Gastroesophageal sphincter (tissue), 4 donors: ENCODE data around the gene HIVEP2. TPM values are rescaled to one million over a fixed set of nuclear protein-coding genes. Genes with fewer than 3 reads are reported as not detected.

Experiments used
- ATAC-seq: fragments of 150-250 bp; one replicate; pipeline ENCODE4 v1.9.1; 2016; ENCODE audit warnings: mild to moderate bottlenecking, moderate library complexity
- H3K27ac ChIP-seq, 4 donors: fragments of 200-600 bp; sonication (generic) in 3 of 4; 1 replicate in 3 of 4; 2 replicates in 1 of 4; pipeline ENCODE4 v1.5.1; 2016 to 2019
- H3K27me3 ChIP-seq: fragments of 200-600 bp; sonication (generic); one replicate; pipeline ENCODE4 v1.5.1; 2019
- H3K36me3 ChIP-seq, 2 donors: fragments of 200-600 bp; sonication (generic); one replicate each; pipeline ENCODE4 v1.5.1; 2019; ENCODE audit warnings: control low read depth in 1 of 2
- H3K4me1 ChIP-seq, 3 donors: fragments of 200-600 bp; sonication (generic); 1 replicate in 2 of 3; 2 replicates in 1 of 3; pipeline ENCODE4 v1.5.1; 2016 to 2019; ENCODE audit warnings: control low read depth in 2 of 3
- H3K4me3 ChIP-seq, 2 donors: fragments of 200-600 bp; sonication (generic); one replicate each; pipeline ENCODE4 v1.5.1; 2019; ENCODE audit warnings: mild to moderate bottlenecking in 1 of 2, moderate library complexity in 1 of 2
- H3K9me3 ChIP-seq, 3 donors: fragments of 200-600 bp; sonication (generic); one replicate each; pipeline ENCODE4 v1.5.1; 2017 to 2019; ENCODE audit warnings: control low read depth in 2 of 3
- EP300 ChIP-seq: sonication (generic); formaldehyde crosslinking; IDR thresholded peaks from one replicate; pipeline ENCODE4 v1.6.1; 2017; ENCODE audit warnings: antibody characterized with exemption, mild to moderate bottlenecking
- POLR2A ChIP-seq, 2 donors: fragments of 450-650 bp; IDR thresholded peaks; one replicate each; pipeline ENCODE4 v1.6.1; 2017; ENCODE audit warnings: antibody characterized with exemption in 2 of 2, mild to moderate bottlenecking in 2 of 2, moderate library complexity in 1 of 2
- POLR2AphosphoS5 ChIP-seq: sonication (generic); formaldehyde crosslinking; IDR thresholded peaks from one replicate; pipeline ENCODE4 v1.6.1; 2017; ENCODE audit warnings: antibody characterized with exemption
- WGBS, 2 donors: methylation state at CpG; one replicate each; pipeline ENCODE4 v1.1.5; 2018; ENCODE audit warnings: low coverage in 1 of 2; 5-methylcytosine and 5-hydroxymethylcytosine counted together
- total RNA-seq, 4 donors: library from RNA; depleted of rRNA; stranded (reverse); fragments of >200 nt; gene quantifications; one replicate each; pipeline ENCODE4 v1.1.0, GENCODE V29; 2016
- TF ChIP-seq, protein P1 (sequence below), 4 experiments: fragments of 200-600 bp in 2 of 4; fragments of 450-650 bp in 2 of 4; sonication (generic) in 1 of 4; IDR thresholded peaks; one replicate each; pipeline ENCODE4 v1.5.1; 2017 to 2019; ENCODE audit warnings: antibody characterized with exemption in 4 of 4, mild to moderate bottlenecking in 2 of 4, moderate library complexity in 2 of 4

HIVEP2 gene
- total RNA-seq, 4 donors from 2014 or later = 17.1 to 28.1 (median 24.9) TPM

DNA sequence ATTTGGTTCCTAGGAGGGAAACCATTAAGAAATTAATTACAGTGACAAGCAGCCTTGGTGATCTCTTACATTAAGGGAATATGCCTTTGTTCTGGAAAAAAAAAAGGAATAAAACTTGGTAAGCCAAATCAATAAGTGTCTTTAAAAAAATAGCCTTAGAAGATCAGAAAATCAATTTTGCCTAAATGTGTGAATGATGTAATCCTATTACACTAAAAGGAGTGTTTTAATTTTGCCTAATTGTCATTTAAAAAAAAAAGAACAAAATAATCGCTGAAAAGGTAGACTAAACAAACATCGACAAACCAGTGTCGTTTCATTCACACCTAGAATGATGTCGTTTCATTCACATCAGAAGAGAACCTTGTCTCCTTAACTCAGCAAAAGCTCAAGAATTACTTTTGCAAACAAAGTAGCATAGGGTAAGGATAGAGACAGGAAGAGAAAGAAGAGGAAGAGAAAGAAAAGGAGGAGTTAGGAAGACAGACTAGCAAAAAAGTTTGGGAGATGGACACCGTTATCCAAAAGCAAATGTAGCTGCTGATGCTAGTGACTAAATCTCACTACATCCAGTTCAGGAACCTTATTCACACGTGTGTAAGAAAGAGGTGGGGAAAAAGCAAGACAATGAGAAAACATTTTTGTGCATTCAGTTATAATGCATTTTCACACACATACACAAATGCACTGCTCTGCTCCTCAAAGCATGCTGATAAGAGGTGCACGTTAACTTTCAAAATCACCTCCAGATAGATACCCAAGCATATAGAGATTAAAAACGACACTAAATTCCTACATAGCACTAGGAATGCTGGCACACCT lies 60.6 kb downstream of the HIVEP2 start:
- WGBS, 2 donors = 41 to 43% methylated on average over 8 of the region's 8 CpGs
- peak overlapping the region in 3 of 4 donors; percentile 69 to 78 (median 69) for H3K27ac ChIP-seq
- H3K36me3 ChIP-seq = no peaks in the 10 kb centered on the region
- ATAC-seq = no peak
- H3K9me3 ChIP-seq = no peaks in the 10 kb centered on the region
- TF ChIP-seq, protein P1, sequence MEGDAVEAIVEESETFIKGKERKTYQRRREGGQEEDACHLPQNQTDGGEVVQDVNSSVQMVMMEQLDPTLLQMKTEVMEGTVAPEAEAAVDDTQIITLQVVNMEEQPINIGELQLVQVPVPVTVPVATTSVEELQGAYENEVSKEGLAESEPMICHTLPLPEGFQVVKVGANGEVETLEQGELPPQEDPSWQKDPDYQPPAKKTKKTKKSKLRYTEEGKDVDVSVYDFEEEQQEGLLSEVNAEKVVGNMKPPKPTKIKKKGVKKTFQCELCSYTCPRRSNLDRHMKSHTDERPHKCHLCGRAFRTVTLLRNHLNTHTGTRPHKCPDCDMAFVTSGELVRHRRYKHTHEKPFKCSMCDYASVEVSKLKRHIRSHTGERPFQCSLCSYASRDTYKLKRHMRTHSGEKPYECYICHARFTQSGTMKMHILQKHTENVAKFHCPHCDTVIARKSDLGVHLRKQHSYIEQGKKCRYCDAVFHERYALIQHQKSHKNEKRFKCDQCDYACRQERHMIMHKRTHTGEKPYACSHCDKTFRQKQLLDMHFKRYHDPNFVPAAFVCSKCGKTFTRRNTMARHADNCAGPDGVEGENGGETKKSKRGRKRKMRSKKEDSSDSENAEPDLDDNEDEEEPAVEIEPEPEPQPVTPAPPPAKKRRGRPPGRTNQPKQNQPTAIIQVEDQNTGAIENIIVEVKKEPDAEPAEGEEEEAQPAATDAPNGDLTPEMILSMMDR (IDR thresholded peaks at IDR 0.05) = no peak
- TF ChIP-seq EP300 = no peak
- no peak for TF ChIP-seq POLR2A (IDR thresholded peaks at IDR 0.05)
- no peak for TF ChIP-seq POLR2AphosphoS5
- H3K4me3 ChIP-seq = peak overlapping the region; percentile 40 to 48
- H3K27me3 ChIP-seq = no peaks in the 10 kb centered on the region
- H3K4me1 ChIP-seq = peaks cover 8 to 56% (median 15%) of the 10 kb centered on the region in 3 donors

DNA sequence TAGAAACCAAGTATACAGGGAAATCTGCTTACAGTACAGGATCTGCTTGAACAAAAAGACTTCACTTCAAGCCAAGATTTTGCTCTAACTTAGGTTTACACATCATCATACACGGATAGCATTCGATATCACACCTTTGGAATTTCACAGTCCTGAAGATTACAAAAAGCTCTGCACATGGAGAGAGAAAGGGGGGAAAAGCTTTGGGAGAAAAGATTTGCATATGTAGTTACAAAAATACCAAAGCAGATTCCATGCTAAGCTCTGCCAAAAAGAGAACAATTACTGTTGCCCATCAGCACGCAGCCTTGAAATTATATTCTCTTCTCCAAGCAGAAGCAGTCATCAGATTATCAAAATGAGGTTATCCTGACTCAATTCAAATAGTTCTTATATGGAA lies 62.0 kb downstream of the HIVEP2 start:
- WGBS, 2 donors = 35 to 39% methylated on average over 2 to 3 of the region's 3 CpGs

DNA sequence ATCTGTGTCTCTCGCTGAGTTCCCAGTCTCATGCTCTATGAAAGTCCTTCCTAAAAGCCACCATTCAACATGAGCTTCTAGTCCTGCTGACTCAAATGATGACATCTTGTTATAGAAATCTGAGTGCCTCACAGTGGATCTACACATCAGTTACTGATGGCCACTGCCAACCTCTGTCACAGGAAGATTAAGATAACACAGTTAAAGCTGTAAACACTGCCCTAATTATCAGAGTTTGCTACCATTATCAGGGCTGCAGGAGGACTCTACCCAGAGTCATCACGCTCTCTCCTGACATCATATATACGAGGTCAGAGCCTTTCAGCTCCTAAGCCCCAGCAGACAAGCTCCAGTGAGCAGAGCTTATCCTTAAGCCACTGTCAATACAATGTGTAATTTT lies 63.2 kb downstream of the HIVEP2 start:
- no peaks in the 10 kb centered on the region for H3K27me3 ChIP-seq
- no peak overlapping the region for H3K27ac ChIP-seq
- no peak for ATAC-seq
- whole genome bisulfite sequencing, 2 donors = 89 to 97% methylated on average over 3 of the region's 3 CpGs
- no peaks in the 10 kb centered on the region for H3K9me3 ChIP-seq
- TF ChIP-seq POLR2AphosphoS5 (no peak), EP300 (no peak), POLR2A (IDR thresholded peaks at IDR 0.05) (no peak)
- TF ChIP-seq, protein P1 (IDR thresholded peaks at IDR 0.05) = no peak
- H3K4me3 ChIP-seq = no peak overlapping the region
- no peaks in the 10 kb centered on the region for H3K36me3 ChIP-seq
- peaks cover 8 to 61% (median 15%) of the 10 kb centered on the region in 3 donors for H3K4me1 ChIP-seq

More for the DNA sequence above, 62.0 kb downstream of the HIVEP2 start:
- Histone ChIP-seq H3K4me1 (peaks cover 8 to 67% (median 15%) of the 10 kb centered on the region in 3 donors), H3K27ac (no peak overlapping the region), H3K4me3 (no peak overlapping the region), H3K36me3 (no peaks in the 10 kb centered on the region), H3K9me3 (no peaks in the 10 kb centered on the region), H3K27me3 (no peaks in the 10 kb centered on the region)
- TF ChIP-seq POLR2A (IDR thresholded peaks at IDR 0.05) (no peak), EP300 (no peak), POLR2AphosphoS5 (no peak)
- TF ChIP-seq, protein P1 (IDR thresholded peaks at IDR 0.05) = no peak
- no peak for ATAC-seq

DNA sequence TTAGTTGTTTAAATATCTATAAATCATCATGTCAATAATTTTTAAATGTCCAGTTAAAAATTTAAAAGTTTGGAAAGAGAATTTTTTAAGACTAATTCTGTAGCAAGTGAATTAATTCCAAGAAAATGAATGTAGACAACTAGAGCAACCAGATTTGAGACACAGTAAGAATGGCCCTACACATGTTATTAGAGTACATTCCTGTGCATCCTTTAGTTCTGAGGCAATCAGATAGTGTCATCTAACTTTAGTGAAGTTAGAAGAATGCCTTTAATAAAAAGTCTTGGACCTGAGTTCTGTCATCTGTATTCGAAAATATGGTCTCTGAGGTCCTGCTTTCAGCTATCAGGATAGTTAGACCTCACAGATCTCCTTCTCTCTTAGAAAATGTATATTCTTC lies 63.7 kb downstream of the HIVEP2 start:
- Histone ChIP-seq H3K9me3 (no peaks in the 10 kb centered on the region), H3K4me3 (no peak overlapping the region), H3K27me3 (no peaks in the 10 kb centered on the region), H3K36me3 (no peaks in the 10 kb centered on the region), H3K4me1 (peaks cover 8 to 56% (median 13%) of the 10 kb centered on the region in 3 donors), H3K27ac (no peak overlapping the region)
- no peak for ATAC-seq
- TF ChIP-seq, protein P1 (IDR thresholded peaks at IDR 0.05) = no peak
- WGBS, 2 donors = 83 to 100% methylated on average over 1 of the region's 1 CpG

DNA sequence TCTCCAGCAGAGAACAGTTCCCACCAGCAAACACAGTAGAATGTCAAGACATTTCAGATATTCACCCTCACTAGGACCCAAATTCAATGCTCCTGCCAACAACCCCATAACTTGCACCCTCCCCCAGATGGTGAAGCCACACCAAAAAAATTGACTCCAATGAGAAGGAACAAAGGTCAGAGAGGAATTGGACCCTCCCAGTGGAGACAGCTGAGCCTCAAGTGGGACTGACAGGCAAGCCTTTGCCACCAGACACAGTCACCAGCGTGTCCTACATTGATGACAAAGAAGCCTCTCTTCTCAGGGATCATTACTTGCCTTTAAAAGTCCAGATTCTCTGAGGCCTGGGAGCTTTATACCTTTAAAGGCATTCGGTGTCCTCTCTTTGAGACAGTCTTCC lies 64.8 kb downstream of the HIVEP2 start:
- Histone ChIP-seq H3K36me3 (no peaks in the 10 kb centered on the region), H3K27ac (no peak overlapping the region), H3K27me3 (no peaks in the 10 kb centered on the region), H3K9me3 (no peaks in the 10 kb centered on the region), H3K4me3 (no peak overlapping the region), H3K4me1 (peaks cover 3 to 45% (median 9%) of the 10 kb centered on the region in 3 donors)
- ATAC-seq = no peak
- WGBS, 2 donors = 83 to 90% methylated on average over 2 of the region's 2 CpGs
- TF ChIP-seq EP300 (no peak), POLR2AphosphoS5 (no peak), POLR2A (IDR thresholded peaks at IDR 0.05) (no peak)
- TF ChIP-seq, protein P1 (IDR thresholded peaks at IDR 0.05) = no peak
